NCI-H128 (cell line): Measurements from ENCODE around the gene TGFB1.
"Not testable (repeated sequence)": the region's sequence is repeated elsewhere in the genome, so short reads cannot be mapped to it uniquely, and the experiment has no call there.

Source experiments
- DNase-seq: peaks from one replicate; lab custom pipeline; 2025; ENCODE audit not compliant: unreplicated experiment; lab: John Stamatoyannopoulos, UW

TGFB1 gene

DNA sequence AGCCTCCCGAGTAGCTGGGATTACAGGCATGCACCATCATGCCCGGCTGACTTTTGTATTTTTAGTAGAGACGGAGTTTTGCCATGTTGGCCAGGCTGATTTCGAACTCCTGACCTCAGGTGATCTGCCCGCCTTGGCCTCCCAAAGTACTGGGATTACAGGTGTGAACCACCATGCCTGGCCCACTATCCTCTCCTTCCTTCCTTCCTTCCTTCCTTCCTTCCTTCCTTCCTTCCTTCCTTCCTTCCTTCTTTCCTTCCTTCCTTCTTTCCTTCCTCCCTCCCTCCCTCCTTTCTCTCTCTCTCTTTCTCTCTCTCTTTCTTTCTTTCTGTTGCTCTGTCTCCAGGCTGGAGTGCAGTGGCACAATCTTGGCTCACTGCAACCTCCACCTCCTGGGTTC, 17.4 kb upstream of the TGFB1 start:
- DNase-seq: not testable (repeated sequence)

DNA sequence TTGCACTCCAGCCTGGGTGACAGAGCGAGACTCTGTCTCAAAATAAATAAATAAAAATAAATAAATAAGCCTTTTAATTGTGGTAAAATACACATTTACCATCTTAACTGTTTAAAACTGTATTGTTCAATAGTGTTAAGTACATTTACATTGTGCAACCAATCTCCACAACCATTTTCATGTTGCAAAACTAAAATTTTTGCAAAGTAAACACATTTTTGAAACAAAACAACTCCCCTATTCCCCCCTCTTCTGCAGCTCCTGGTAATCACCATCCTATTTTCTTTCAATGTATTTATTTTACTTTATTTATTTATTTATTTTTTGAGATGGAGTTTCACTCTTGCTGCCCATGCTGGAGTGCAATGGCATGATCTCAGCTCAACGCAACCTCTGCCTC, 16.0 kb upstream of the TGFB1 start:
- DNase-seq: no peak

DNA sequence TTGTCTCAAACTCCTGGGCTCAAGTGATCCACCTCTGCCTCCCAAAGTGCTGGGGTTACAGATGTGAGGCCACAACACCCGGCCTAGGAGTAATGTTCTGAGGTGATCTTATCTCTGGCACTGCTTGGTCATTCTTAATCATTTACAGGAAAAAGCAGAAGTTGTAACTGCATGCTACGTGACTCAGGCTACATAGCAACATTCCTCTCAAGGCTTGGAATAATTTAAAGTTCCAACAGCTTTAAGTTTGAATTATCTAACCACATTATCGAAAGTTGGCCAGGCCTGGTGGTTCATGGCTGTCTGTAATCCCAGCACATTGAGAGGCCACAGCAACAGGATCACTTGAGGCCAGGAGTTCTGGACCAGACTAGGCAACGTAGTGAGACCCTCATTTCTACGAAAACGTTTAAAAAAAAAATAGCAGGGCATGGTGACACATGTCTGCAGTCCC, 14.2 kb upstream of the TGFB1 start:
- DNase-seq: no peak

GRCh38 chr19:41366089-41366488, 12.4 kb upstream of the TGFB1 start:
- no peak for DNase-seq

DNA sequence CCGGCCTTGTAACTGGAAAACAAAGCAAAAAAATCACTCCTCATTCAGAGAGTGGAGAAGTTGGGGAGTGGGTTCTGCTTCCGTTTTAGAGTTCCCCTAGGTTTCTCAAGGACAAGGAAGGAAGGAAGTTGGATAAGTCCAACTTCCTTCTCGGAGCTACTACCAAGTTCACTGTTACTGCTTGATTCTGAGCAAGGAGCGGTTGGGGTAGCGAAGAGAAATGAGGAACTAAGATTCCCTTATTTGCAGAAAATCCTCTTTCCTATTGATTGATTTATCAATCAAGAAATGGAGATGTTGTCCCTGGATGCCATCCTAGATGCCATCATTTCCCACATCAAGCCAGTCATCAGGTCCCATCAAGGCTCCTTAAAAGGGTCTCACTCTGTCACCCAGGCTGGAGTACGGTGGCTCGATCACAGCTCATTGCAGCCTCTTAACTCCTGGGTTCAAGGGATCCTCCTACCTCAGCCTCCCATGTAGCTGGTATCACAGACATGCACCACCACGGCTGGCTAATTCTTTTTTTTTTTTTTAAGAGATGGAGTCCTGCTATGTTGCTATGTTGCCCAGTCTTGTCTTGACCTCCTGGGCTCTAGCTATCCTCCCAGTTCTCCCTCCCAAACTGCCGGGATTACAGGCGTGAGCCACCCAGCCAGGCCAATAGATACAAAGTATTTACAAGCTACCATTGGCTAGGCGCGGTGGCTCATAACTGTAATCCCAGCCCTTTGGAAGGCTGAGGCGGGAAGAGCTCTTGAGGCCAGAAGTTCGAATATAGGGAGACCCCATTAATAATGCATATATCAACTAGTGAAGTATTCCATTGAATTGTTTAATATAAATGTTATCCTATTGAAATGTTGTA, 11.0 kb upstream of the TGFB1 start:
- no peak for DNase-seq

DNA sequence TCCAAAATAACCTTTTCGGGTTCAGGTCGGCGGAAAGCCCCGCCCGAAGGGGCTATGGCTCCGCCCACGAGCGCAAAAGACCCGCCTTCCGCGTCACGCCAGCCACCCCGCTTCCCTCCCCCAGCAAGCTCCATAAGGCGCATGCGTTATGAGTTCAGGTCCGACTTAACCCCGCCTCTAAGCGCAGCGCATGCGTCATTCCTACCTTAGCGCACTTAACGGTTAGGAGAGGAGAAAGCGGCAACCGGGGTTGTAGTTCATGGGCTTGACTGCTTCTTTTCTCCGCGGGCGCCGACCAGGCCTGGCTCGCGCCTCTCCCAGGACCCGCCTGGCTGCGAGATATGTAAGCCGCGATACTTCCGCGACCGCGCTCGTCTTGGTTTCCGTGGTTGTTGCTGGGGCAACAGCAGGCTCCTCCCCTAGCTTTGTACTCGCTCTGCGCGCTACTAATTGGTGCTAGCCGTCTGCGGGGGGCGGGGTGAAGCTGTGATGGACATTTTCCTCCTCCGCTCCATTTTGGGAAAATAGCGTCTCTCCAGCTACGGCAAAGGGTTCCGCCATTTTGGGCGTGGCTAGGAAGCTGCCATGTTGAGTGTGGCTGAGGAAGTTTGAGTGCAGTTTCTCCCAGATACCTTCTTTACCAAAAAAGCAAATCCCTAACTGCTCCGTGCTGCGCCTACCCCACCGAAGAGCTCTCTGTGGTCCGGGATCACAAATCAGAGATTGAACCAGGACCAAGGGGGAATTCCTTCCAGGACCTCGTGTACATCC, 10.2 kb upstream of the TGFB1 start, which contains the start of gene B9D2:
B9D2 (minus strand) TSS at position 397 of the 771 bp plus-strand sequence. CDS start 630 bp downstream, outside the sequence.
- DNase-seq: peak; percentile 97

- no peak for DNase-seq
Observed at GRCh38 chr19:41363371-41363752, 9.6 kb upstream of the TGFB1 start.

GRCh38 chr19:41362143-41362847, 8.6 kb upstream of the TGFB1 start:
- DNase-seq: no peak

DNA sequence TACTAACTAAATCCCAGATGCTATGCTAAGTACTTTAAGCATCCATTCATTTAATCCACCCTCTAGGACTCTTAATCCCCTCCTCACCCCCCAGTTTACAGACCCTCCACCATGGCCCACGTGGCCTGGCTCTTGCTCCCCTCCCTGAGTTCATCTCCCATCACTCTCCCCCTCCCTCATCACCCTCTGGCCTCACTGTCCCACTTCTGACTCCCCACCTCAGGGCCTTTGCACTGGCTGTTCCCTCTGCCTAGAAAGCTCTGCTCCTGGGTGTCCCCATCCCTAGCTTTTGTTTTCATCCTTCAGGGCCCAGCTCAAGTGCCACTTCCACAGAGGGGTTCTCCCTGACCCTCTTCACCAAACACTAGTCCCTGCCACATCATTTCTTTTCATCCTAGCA, 6.0 kb upstream of the TGFB1 start:
- DNase-seq: no peak

- DNase-seq: no peak
Observed at GRCh38 chr19:41357746-41358145, 4.0 kb upstream of the TGFB1 start.

- DNase-seq: no peak
Observed at GRCh38 chr19:41356984-41357739, 3.4 kb upstream of the TGFB1 start.

GRCh38 chr19:41355802-41356201, 2.1 kb upstream of the TGFB1 start:
- no peak for DNase-seq

GRCh38 chr19:41355035-41355434, 1.3 kb upstream of the TGFB1 start:
- DNase-seq: no peak

DNA sequence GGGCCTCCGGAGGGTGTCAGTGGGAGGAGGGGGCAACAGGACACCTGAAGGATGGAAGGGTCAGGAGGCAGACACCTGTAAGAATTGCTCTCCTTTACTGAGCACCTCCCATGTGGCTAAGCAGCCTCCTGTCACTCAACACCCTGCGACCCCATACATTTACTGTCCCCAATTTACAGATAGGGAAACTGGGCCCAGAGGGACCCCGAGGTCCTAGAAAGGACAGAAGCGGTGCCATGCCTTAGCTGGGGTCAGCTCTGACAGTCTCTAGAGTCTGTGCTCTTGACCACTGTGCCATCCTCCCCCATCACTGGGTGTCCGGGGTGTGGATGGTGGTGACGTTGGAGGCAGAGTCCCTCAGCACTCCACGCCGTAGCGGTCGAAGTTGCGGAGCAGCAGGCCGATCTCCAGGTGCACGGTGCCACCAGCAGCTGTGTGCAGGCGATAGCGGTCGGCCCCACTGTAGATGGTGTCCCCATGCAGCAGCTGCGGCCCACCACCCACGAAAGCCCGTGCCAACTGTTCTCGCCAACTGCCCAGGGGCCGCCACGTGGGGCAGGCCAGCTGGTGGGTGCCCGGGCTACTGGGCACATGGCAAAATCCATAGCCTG, 726 bp upstream of the TGFB1 start:
- DNase-seq: no peak

DNA sequence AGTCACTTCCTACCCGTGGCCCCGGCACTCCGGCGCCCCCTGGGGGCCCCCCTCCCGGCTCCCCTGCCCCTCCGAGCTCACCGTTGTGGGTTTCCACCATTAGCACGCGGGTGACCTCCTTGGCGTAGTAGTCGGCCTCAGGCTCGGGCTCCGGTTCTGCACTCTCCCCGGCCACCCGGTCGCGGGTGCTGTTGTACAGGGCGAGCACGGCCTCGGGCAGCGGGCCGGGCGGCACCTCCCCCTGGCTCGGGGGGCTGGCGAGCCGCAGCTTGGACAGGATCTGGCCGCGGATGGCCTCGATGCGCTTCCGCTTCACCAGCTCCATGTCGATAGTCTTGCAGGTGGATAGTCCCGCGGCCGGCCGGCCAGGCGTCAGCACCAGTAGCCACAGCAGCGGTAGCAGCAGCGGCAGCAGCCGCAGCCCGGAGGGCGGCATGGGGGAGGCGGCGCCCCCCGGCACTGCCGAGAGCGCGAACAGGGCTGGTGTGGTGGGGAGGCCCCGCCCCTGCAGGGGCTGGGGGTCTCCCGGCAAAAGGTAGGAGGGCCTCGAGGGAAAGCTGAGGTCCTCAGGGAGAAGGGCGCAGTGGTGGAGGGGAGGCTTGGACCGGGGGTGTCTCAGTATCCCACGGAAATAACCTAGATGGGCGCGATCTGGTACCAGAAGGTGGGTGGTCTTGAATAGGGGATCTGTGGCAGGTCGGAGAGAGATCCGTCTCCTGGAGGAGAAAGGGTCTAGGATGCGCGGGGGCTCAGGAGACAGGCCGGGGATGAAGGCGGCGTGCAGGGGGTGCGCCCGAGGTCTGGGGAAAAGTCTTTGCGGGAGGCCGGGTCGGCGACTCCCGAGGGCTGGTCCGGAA, 885 bp downstream of the TGFB1 start:
- DNase-seq: no peak

GRCh38 chr19:41352279-41352608, 1.5 kb downstream of the TGFB1 start:
- no peak for DNase-seq

- no peak for DNase-seq
Observed at GRCh38 chr19:41351339-41352245, 2.1 kb downstream of the TGFB1 start.

GRCh38 chr19:41350735-41351338, 2.9 kb downstream of the TGFB1 start:
- no peak for DNase-seq
